ENCODE data around the gene GOSR2.

The GOSR2 gene

DNA sequence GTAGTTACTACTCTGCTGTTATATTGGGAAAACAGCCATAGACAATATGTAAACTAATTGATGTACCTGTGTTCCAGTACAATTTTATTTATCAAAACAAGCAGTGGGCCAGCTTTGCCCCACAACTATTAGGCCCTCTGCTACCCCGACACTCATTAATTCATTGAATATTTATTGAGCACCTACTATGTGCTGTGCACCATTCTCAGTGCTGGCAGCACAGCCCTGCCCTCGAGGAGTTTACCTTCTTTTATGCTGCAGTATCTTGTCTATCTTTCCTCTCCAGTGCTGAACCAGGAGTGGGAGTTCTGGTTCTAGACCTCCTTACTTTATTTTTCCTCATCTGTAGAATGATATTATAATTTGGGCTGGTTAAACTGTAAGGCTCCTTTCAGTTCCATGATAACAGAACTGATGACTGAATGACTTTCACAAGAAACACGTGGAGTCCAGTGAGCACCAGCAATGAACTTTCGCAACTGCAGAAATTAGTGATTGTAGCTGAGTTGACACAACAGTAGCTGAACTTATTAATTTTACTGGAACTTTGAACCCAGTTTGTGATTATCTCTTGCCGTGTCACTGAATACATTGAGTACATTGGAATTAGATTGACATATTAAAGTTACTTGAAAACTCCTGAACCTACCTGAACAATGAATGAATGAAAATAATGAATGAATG is 2.4 kb downstream of the GOSR2 start:
- Mint-ChIP-seq H3K27me3 (no peaks in the 10 kb centered on the region), H3K36me3 (ENCODE audit: insufficient read depth) (peaks cover 14% of the 10 kb centered on the region), H3K4me1 (ENCODE audit: low read depth in 2 of 2) (peaks cover 45 to 63% of the 10 kb centered on the region in 2 donors), H3K27ac (peak overlapping the region in 1 of 2 donors; percentile 98), H3K4me3 (peak overlapping the region in 1 of 2 donors; percentile 28), H3K9me3 (no peaks in the 10 kb centered on the region)
- DNase-seq (no peak), ATAC-seq (replicated peaks) (no peak)

- no peak overlapping the region for H3K4me3 Mint-ChIP-seq
- H3K36me3 Mint-ChIP-seq (ENCODE audit: insufficient read depth), result peaks cover 42% of the 10 kb centered on the region
- H3K9me3 Mint-ChIP-seq, result no peaks in the 10 kb centered on the region
- no peaks in the 10 kb centered on the region for H3K27me3 Mint-ChIP-seq
- peak overlapping the region in 1 of 2 donors; percentile 63 for H3K27ac Mint-ChIP-seq
- peaks cover 37 to 48% of the 10 kb centered on the region in 2 donors for H3K4me1 Mint-ChIP-seq (ENCODE audit: low read depth in 2 of 2)
- ATAC-seq (replicated peaks) (no peak), DNase-seq (no peak)
Measured at GRCh38 chr17:46928467-46929261, 5.7 kb downstream of the GOSR2 start.

DNA sequence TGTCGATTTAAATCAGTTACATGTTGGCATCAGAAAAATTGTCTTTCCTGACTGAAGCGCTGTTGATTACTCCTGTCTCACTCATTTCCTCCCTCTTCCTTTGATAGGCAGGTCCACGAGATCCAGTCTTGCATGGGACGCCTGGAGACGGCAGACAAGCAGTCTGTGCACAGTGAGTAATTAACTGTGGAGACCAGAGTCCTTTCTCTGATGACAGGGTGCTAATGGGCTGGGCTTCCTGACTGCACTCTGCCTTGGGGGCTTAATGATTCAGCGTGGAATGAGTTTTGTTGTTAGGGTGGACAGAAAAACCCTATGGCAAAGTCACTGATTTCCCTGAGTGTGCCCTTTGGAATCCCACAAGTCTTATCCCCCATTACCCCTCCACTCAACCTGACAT is 6.5 kb downstream of the GOSR2 start:
- DNase-seq (no peak), ATAC-seq (replicated peaks) (no peak)
- peaks cover 32 to 41% of the 10 kb centered on the region in 2 donors for H3K4me1 Mint-ChIP-seq (ENCODE audit: low read depth in 2 of 2)
- no peak overlapping the region for H3K27ac Mint-ChIP-seq
- H3K27me3 Mint-ChIP-seq, result no peaks in the 10 kb centered on the region
- peaks cover 49% of the 10 kb centered on the region for H3K36me3 Mint-ChIP-seq (ENCODE audit: insufficient read depth)
- H3K4me3 Mint-ChIP-seq, result no peak overlapping the region
- no peaks in the 10 kb centered on the region for H3K9me3 Mint-ChIP-seq

DNA sequence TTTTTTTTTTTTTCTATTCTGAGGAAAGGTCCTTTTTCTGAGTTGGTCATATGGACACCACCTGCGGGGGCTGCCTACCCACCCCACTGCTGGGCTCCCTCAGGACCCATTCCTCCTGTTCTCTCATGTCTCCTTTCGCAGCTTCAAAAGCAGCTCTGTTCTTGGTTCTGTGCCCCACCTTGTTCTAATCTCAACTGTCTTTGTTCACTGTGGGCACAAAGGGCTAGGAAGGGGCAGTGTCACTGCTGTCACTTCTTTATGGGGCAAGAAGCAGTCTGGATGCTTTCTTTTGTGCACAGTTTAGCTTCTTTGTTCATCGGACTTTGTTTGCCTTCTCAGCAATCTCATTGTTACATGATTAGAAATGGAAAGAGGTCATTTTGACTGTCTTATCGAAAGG is 7.1 kb downstream of the GOSR2 start:
- no peak for ATAC-seq (replicated peaks)
- peaks cover 54% of the 10 kb centered on the region for H3K36me3 Mint-ChIP-seq (ENCODE audit: insufficient read depth)
- H3K4me3 Mint-ChIP-seq, result no peak overlapping the region
- DNase-seq, result no peak
- H3K4me1 Mint-ChIP-seq (ENCODE audit: low read depth in 2 of 2), result peaks cover 31 to 36% of the 10 kb centered on the region in 2 donors
- no peak overlapping the region for H3K27ac Mint-ChIP-seq
- no peaks in the 10 kb centered on the region for H3K9me3 Mint-ChIP-seq
- no peaks in the 10 kb centered on the region for H3K27me3 Mint-ChIP-seq

GRCh38 chr17:46931596-46931995 is 8.6 kb downstream of the GOSR2 start:
- H3K4me1 Mint-ChIP-seq (ENCODE audit: low read depth in 2 of 2), result peaks cover 19 to 22% of the 10 kb centered on the region in 2 donors
- H3K27me3 Mint-ChIP-seq, result no peaks in the 10 kb centered on the region
- H3K36me3 Mint-ChIP-seq (ENCODE audit: insufficient read depth), result peaks cover 62% of the 10 kb centered on the region
- ATAC-seq (replicated peaks) (no peak), DNase-seq (no peak)
- H3K4me3 Mint-ChIP-seq, result no peak overlapping the region
- no peaks in the 10 kb centered on the region for H3K9me3 Mint-ChIP-seq
- no peak overlapping the region for H3K27ac Mint-ChIP-seq

DNA sequence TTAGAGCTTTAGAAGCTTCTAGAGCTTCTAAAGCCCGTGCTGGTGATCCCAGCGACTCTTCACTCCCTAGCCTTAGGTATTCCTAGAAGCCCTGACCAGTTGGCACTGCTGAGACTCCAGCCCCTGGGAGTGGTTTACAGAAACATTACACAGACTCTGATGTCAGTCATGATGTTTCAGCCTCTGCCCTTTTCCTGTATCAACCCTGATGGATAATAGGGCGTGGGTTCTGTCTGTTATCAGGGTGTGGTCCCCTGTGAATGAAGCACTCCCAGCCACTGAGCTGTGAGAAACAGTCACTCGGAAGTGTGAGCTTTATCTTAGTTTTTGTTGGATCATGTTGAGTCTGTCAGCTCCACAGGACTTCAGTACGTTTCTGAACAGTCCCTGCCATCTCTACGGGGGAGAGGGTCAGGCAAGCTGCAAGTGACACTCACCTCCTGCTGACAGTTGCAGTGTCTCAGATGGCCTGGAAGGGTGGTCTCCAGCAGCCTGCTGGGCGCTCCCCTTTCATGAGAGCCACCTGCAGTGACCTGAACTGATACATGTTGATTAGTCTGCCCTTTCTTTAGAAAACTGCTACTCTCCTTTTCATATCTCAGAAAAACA is 12.8 kb downstream of the GOSR2 start:
- Mint-ChIP-seq H3K36me3 (ENCODE audit: insufficient read depth) (peaks cover 80% of the 10 kb centered on the region), H3K27me3 (no peaks in the 10 kb centered on the region), H3K27ac (peak overlapping the region in 1 of 2 donors; percentile 29), H3K4me1 (ENCODE audit: low read depth in 2 of 2) (peaks cover 0 to 2% of the 10 kb centered on the region in 2 donors), H3K9me3 (no peaks in the 10 kb centered on the region), H3K4me3 (no peak overlapping the region)
- ATAC-seq (replicated peaks), result no peak
- DNase-seq, result no peak

GRCh38 chr17:46940692-46941404 is 17.9 kb downstream of the GOSR2 start:
- Mint-ChIP-seq H3K4me3 (no peak overlapping the region), H3K27me3 (no peaks in the 10 kb centered on the region), H3K27ac (peak overlapping the region in 1 of 2 donors; percentile 38), H3K36me3 (ENCODE audit: insufficient read depth) (peaks cover 51% of the 10 kb centered on the region), H3K4me1 (ENCODE audit: low read depth in 2 of 2) (peaks cover 13 to 15% of the 10 kb centered on the region in 2 donors), H3K9me3 (no peaks in the 10 kb centered on the region)
- DNase-seq, result peak; percentile 52 to 62 (median 52)
- peak; percentile 84 for ATAC-seq (replicated peaks)

DNA sequence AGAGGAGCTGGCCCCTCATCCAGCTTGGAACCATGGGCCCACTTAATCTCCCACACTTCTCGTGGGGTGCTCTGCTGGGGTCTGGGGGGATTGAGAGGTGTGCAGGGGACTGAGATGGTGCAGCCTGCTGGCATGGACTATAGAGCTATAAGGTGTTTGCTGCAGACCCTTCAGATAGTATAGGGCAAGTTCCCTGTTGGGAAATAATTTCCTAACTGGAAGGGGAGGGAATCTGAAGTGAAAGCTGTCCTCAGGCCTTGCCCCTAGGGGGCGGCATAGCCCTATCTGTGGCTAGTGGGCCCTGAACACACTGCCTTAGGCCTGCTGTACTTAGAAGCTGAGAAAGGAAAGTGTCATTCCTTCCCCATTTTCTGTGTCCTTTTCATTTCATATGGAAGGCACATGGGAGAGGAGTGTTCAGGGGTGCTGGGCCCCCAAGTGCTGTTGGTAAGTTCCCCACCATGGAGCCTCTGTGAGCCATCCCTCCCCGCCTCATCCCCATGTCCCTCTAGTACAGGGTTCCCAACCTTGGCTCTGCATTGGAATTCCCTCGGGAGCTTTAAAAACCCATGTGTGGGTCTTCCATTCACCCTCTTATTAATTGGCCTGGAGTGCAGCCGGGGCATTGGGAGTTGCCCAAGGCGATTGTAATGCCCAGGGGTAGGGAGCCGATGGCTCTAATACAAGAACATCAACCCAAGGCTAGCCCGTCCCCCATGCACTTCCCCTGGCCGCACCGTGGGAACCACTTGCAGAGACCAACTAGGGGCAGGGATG is 19.7 kb downstream of the GOSR2 start:
- peak; percentile 58 for ATAC-seq (replicated peaks)
- Mint-ChIP-seq H3K4me1 (ENCODE audit: low read depth in 2 of 2) (peaks cover 16 to 19% of the 10 kb centered on the region in 2 donors), H3K4me3 (no peak overlapping the region), H3K36me3 (ENCODE audit: insufficient read depth) (peaks cover 40% of the 10 kb centered on the region), H3K27me3 (no peaks in the 10 kb centered on the region), H3K9me3 (no peaks in the 10 kb centered on the region), H3K27ac (peak overlapping the region; percentile 17 to 82)
- peak; percentile 21 to 35 (median 30) for DNase-seq

- no peak overlapping the region for H3K4me3 Mint-ChIP-seq
- H3K27me3 Mint-ChIP-seq, result no peaks in the 10 kb centered on the region
- peaks cover 16 to 19% of the 10 kb centered on the region in 2 donors for H3K4me1 Mint-ChIP-seq (ENCODE audit: low read depth in 2 of 2)
- H3K36me3 Mint-ChIP-seq (ENCODE audit: insufficient read depth), result peaks cover 34% of the 10 kb centered on the region
- ATAC-seq (replicated peaks) (no peak), DNase-seq (no peak)
- peak overlapping the region; percentile 77 to 82 for H3K27ac Mint-ChIP-seq
- no peaks in the 10 kb centered on the region for H3K9me3 Mint-ChIP-seq
Measured at GRCh38 chr17:46943218-46943500, 20.2 kb downstream of the GOSR2 start.

DNA sequence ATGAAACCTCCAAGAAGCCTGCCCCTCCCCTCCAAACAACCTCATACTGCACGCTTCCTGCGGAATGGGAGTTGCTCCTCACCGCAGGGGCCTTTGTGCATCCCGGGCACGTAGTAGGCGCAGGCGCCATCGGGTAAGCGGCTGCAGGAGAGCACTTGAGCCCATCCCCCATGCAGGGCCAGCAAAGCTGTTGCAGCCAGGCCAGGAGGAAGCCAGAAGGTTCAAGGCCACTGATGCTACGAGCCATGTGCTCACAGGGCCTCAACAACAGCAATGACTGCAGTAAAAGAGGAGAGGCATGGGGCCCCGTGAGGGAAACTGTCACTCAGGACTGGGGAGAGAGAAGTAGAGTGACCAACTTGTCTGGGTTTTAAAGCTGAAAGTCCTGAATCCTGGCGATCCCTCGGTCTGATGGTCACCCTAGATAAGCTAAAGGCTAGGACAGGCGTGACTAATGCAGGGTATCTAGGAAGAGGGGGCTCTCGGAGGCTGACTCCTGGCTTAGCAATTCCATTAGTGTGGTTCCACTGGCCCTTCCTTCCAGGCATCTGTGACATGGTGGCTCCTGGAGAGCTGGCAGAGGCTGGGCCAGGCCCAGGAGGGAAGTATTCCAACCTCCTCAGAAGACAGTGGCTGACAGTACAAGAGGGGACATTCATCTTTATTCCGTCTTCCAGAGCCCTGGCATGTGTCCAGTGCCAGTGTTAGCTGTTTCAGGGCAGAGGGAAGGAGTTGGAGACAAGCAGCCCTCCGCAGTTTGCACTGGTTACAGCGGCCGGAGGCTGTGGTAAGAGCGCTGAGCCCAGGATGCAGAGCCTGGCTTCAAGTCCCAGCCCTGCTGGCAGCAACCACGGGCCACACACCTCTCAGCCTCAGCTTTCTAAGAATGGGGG is 20.8 kb downstream of the GOSR2 start:
- no peak for DNase-seq
- H3K27ac Mint-ChIP-seq, result peak overlapping the region; percentile 77 to 82
- H3K9me3 Mint-ChIP-seq, result no peaks in the 10 kb centered on the region
- no peaks in the 10 kb centered on the region for H3K27me3 Mint-ChIP-seq
- peaks cover 16 to 19% of the 10 kb centered on the region in 2 donors for H3K4me1 Mint-ChIP-seq (ENCODE audit: low read depth in 2 of 2)
- peak overlapping the region in 1 of 2 donors; percentile 41 for H3K4me3 Mint-ChIP-seq
- ATAC-seq (replicated peaks), result no peak
- H3K36me3 Mint-ChIP-seq (ENCODE audit: insufficient read depth), result peaks cover 31% of the 10 kb centered on the region

DNA sequence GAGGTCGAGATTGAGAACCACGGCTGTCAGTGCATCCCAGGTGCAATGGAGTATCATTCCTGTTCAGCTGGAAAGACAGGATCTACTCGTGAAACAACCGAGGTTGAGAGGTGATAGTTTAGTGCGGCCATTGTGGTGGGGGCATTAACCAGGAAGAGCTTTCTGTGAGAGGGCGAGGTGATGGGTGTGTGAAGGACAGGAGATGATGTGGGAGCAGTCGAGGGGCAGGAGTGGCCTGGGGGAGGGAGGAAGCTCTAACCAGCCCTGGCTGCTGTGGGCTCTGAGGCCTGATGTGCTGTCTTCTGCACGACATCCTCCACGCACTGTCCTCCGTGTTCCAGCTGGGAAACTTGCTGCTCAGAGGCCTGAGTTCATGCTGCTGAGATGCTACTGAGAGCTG is 22.0 kb downstream of the GOSR2 start:
- H3K9me3 Mint-ChIP-seq, result no peaks in the 10 kb centered on the region
- H3K4me3 Mint-ChIP-seq, result no peak overlapping the region
- ATAC-seq (replicated peaks) (no peak), DNase-seq (no peak)
- H3K36me3 Mint-ChIP-seq (ENCODE audit: insufficient read depth), result peaks cover 22% of the 10 kb centered on the region
- no peaks in the 10 kb centered on the region for H3K27me3 Mint-ChIP-seq
- peak overlapping the region in 1 of 2 donors; percentile 32 for H3K27ac Mint-ChIP-seq
- peaks cover 16 to 21% of the 10 kb centered on the region in 2 donors for H3K4me1 Mint-ChIP-seq (ENCODE audit: low read depth in 2 of 2)

DNA sequence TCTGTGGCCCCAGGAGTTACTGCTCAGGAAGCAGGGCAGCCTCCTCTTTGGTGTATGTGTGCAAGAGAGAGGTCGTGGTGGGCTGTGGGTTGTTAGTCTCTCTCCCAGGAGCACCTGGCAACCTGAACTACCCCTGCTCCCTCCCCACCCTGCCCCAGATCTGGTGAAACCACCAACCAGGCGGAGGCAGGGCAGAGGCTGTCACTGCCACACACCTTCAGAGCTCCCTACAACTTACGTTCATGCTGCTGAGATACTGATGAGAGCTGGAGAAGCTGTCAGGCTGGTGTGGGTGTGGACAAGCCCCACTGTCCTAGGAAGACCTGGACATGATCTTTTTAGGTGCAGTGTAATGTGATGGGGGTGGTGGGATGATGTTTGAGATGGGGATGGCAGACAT is 24.3 kb downstream of the GOSR2 start:
- no peak for DNase-seq
- H3K27me3 Mint-ChIP-seq, result no peaks in the 10 kb centered on the region
- H3K27ac Mint-ChIP-seq, result peak overlapping the region in 1 of 2 donors; percentile 45
- no peaks in the 10 kb centered on the region for H3K9me3 Mint-ChIP-seq
- H3K4me1 Mint-ChIP-seq (ENCODE audit: low read depth in 2 of 2), result peaks cover 18 to 20% of the 10 kb centered on the region in 2 donors
- H3K4me3 Mint-ChIP-seq, result no peak overlapping the region
- no peak for ATAC-seq (replicated peaks)
- peaks cover 5% of the 10 kb centered on the region for H3K36me3 Mint-ChIP-seq (ENCODE audit: insufficient read depth)
